Measurements from ENCODE around the gene NLGN1.

NLGN1 gene

GRCh38 chr3:174000675-174001074 is 603.1 kb downstream of the NLGN1 start:
- TF ChIP-seq, protein P1, sequence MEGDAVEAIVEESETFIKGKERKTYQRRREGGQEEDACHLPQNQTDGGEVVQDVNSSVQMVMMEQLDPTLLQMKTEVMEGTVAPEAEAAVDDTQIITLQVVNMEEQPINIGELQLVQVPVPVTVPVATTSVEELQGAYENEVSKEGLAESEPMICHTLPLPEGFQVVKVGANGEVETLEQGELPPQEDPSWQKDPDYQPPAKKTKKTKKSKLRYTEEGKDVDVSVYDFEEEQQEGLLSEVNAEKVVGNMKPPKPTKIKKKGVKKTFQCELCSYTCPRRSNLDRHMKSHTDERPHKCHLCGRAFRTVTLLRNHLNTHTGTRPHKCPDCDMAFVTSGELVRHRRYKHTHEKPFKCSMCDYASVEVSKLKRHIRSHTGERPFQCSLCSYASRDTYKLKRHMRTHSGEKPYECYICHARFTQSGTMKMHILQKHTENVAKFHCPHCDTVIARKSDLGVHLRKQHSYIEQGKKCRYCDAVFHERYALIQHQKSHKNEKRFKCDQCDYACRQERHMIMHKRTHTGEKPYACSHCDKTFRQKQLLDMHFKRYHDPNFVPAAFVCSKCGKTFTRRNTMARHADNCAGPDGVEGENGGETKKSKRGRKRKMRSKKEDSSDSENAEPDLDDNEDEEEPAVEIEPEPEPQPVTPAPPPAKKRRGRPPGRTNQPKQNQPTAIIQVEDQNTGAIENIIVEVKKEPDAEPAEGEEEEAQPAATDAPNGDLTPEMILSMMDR (IDR thresholded peaks at IDR 0.05; ENCODE audit: low read length, missing control alignments): no peak
- no peak overlapping the region for H3K4me3 ChIP-seq (replicated peaks; ENCODE audit: low read depth, low read length)
- DNase-seq (ENCODE audit: low read depth): no peak

- peak; percentile 7 for DNase-seq (ENCODE audit: low read depth)
- H3K4me3 ChIP-seq (replicated peaks; ENCODE audit: low read depth, low read length): no peak overlapping the region
- TF ChIP-seq, protein P1 (IDR thresholded peaks at IDR 0.05; ENCODE audit: low read length, missing control alignments): peak; percentile 33
Observed at GRCh38 chr3:174002543-174002942, 605.0 kb downstream of the NLGN1 start.

GRCh38 chr3:174010907-174011306 is 613.4 kb downstream of the NLGN1 start:
- H3K4me3 ChIP-seq (replicated peaks; ENCODE audit: low read depth, low read length): no peak overlapping the region
- TF ChIP-seq, protein P1 (IDR thresholded peaks at IDR 0.05; ENCODE audit: low read length, missing control alignments): no peak
- no peak for DNase-seq (ENCODE audit: low read depth)

DNA sequence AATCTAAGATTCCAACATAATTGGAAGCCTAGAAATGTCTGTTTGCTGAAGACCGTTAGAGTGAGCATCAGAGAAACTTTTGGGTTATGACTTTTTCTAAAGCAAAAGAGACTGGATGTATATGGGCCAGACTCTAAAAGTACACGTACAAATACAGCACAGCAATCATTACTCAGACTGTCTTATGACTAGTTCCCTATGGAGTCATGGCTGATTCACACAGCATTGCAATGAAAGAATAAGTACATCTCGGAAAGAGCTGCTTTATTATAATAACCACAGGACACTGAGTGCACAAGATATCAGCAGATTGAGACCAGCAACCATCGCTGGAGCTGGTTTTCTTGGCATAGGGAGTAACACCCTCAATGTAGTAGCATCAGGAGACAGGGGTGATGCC is 618.6 kb downstream of the NLGN1 start:
- TF ChIP-seq, protein P1 (IDR thresholded peaks at IDR 0.05; ENCODE audit: low read length, missing control alignments): no peak
- DNase-seq (ENCODE audit: low read depth): peak; percentile 50
- no peak overlapping the region for H3K4me3 ChIP-seq (replicated peaks; ENCODE audit: low read depth, low read length)

DNA sequence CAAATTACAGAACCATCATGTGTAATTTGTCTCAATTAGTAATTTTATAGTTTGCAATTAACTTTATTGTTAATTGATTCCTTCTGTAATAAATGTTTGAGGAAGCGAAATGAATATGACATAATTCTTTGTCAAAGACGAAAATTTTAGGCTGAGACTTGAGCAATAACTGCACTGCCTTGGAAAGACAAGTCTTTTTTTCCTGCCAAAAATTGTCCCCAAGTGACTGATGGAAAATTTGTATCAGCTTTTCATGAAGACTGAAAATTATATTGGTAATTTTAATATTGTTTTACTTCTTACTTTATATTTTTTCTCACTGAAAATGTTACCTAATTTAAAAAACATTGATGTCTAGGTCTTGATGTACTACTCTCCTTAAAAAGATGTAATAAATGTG is 622.6 kb downstream of the NLGN1 start:
- no peak overlapping the region for H3K4me3 ChIP-seq (replicated peaks; ENCODE audit: low read depth, low read length)
- no peak for DNase-seq (ENCODE audit: low read depth)
- TF ChIP-seq, protein P1 (IDR thresholded peaks at IDR 0.05; ENCODE audit: low read length, missing control alignments): no peak

DNA sequence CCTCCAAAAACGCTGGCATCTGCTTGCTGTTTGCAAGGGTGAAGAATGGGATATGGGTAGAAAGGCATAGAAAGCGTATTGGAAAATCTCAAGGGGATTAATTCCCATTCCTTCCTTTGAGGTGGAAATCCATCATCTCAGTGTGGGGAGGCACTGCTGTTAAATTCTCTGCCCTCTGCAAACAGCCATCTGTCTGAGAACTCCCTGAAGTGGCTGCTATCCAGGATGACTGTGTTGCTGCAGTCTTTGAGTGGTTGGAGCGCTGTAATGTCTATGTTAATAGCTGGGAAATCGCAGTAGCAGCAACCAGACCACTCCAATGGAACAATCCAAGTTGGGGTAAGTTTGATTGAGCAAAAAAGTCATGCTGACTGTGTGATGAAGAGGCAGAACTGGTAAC is 625.9 kb downstream of the NLGN1 start:
- no peak for DNase-seq (ENCODE audit: low read depth)
- TF ChIP-seq, protein P1 (IDR thresholded peaks at IDR 0.05; ENCODE audit: low read length, missing control alignments): no peak
- H3K4me3 ChIP-seq (replicated peaks; ENCODE audit: low read depth, low read length): no peak overlapping the region

DNA sequence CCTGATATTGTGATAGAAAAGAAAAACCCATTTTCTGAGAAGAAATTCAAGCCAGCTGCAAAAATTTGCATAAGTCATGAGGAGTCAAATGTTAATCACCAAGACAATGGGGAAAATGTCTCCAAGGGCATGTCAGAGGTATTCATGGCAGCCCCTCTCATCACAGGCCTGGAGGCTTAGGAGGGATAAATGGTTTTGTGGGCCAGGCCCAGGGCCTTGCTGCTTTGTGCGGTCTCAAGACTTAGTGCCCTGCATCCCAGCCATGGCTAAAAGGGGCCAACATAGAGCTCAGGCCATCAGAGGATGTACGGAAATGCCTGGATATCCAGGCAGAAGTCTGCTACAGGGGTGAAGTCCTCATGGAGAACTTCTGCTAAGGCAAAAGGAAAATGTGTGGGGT is 631.1 kb downstream of the NLGN1 start:
- no peak overlapping the region for H3K4me3 ChIP-seq (replicated peaks; ENCODE audit: low read depth, low read length)
- TF ChIP-seq, protein P1 (IDR thresholded peaks at IDR 0.05; ENCODE audit: low read length, missing control alignments): no peak
- DNase-seq (ENCODE audit: low read depth): no peak

All from fibroblast of pulmonary artery (primary cell).